HG02642 (cell line): ENCODE measurements around the gene TUFT1.
"Not testable (repeated sequence)": the region's sequence is repeated elsewhere in the genome, so short reads cannot be mapped to it uniquely, and the experiment has no call there.

Experiments used
- ATAC-seq: cut with Tn5 transposase; IDR thresholded peaks from one replicate; pipeline ENCODE4 v1.9.1; 2021; ENCODE audit warnings: mild to moderate bottlenecking; ENCODE audit not compliant: unreplicated experiment, poor library complexity

Gene TUFT1

DNA sequence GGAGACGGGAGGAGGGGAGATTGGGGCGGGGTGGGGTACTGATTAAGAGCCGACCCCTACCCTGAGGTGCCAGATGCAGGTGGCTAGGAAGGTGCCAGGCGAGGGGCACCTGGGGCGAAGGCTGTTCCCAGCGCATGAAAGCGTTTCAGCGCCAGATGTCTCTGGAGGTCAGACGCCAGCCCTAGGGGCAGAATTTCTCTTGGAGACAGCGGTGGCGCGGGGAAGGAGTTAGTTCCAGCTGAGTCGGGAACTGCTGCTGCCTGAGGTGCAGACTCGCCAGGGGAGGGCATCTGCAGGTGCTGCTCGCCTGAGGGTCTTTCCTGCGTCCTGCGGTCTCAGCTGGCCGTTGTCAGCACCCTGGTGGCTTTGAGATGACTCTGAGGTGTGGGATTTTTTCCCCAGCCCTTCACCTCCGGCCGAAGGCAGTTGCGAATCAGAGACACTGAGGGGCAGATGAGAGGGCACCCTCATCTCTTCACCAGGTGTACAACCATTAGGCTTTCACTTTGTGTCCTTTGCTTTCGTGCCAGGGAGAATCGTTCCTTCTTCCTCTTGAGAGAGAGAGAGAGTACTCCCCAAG lies 28.4 kb upstream of the TUFT1 start:
- peak; percentile 13 for ATAC-seq

- ATAC-seq, result no peak
These were observed 27.8 kb upstream of the TUFT1 start for GRCh38 chr1:151512326-151512725.

- ATAC-seq, result no peak
These were observed 27.1 kb upstream of the TUFT1 start for GRCh38 chr1:151512801-151513625.

- ATAC-seq, result no peak
These were observed 26.4 kb upstream of the TUFT1 start for GRCh38 chr1:151513626-151514121.

DNA sequence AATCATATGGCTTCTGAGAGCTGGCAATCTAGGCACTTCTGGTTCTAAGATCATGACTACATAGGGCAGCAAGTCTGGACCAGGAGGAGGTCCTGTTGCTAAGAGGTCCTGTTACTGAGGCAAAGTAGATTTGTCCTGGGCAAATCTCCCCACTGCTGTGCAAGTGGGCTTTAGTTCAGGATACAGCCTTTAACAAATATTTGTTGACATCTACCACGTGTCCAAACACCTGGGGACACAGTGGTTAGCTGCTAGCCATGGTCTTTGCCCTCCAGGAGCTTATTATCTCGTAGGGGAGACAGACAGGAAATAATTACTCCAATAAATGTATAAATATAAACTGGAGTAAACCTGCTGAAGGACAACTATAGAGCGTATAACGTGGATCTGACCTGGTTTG lies 25.7 kb upstream of the TUFT1 start:
- no peak for ATAC-seq

DNA sequence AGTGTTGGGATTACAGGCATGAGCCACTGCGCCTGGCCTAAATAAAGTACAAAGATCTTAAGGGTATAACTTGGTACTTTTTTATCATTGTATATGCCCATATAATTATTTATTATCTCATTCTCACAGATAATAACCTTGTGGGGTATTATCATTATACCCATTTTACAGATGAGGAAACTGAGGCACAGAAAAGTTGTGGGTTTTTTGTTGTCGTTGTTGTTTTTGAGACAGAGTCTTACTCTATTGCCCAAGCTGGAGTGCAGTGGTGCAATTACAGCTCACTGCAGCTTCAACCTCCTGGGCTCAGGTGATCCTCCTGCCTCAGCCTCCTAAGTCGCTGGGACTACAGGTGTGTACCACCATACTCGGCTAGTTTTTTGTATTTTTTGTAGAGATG lies 24.8 kb upstream of the TUFT1 start:
- no peak for ATAC-seq

- no peak for ATAC-seq
These were observed 24.0 kb upstream of the TUFT1 start for GRCh38 chr1:151516031-151516511.

DNA sequence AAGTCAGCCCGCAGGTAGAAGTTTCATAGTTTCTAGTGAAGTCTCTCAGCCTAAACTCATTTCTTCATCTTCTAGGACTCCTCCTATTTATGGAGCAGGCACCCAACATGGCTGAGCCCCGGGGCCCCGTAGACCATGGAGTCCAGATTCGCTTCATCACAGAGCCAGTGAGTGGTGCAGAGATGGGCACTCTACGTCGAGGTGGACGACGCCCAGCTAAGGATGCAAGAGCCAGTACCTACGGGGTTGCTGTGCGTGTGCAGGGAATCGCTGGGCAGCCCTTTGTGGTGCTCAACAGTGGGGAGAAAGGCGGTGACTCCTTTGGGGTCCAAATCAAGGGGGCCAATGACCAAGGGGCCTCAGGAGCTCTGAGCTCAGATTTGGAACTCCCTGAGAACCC lies 21.7 kb upstream of the TUFT1 start:
- no peak for ATAC-seq

- no peak for ATAC-seq
These were observed 21.2 kb upstream of the TUFT1 start for GRCh38 chr1:151518936-151519335.

GRCh38 chr1:151519667-151520066 lies 20.4 kb upstream of the TUFT1 start:
- no peak for ATAC-seq

- no peak for ATAC-seq
These were observed 19.8 kb upstream of the TUFT1 start for GRCh38 chr1:151520359-151520758.

GRCh38 chr1:151522427-151522826 lies 17.7 kb upstream of the TUFT1 start:
- not testable (repeated sequence) for ATAC-seq

DNA sequence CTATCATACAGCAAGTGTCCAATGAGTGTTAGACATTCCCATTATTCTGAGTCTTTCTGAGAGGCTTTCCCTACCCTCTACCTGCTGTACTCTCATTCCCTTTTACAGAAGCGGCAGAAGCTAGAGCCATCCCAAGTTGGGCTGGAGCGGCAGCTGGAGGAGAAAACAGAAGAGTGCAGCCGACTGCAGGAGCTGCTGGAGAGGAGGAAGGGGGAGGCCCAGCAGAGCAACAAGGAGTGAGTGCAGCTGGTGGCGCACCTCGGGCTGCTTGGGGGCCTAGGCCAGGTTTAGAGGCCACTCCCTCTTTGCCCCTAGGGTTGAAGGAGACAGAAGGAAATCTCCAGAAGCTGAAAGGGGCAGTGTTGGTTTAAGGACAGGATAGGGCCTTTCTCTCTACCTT lies 16.8 kb upstream of the TUFT1 start:
- no peak for ATAC-seq

DNA sequence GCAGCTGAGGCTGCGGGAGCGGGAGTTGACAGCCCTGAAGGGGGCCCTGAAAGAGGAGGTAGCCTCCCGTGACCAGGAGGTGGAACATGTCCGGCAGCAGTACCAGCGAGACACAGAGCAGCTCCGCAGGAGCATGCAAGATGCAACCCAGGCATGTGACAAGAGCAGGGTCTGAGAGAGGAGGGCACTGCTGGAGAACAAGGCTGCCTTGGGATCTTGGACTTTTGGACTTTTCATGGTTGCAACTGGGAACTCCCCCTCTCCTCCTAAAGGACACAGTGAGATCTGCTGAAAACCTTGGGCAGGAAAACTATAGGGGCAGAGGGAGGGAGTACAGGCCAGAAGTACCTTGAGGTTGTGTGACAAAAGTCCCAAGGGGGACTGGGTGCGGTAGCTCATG lies 15.4 kb upstream of the TUFT1 start:
- no peak for ATAC-seq

DNA sequence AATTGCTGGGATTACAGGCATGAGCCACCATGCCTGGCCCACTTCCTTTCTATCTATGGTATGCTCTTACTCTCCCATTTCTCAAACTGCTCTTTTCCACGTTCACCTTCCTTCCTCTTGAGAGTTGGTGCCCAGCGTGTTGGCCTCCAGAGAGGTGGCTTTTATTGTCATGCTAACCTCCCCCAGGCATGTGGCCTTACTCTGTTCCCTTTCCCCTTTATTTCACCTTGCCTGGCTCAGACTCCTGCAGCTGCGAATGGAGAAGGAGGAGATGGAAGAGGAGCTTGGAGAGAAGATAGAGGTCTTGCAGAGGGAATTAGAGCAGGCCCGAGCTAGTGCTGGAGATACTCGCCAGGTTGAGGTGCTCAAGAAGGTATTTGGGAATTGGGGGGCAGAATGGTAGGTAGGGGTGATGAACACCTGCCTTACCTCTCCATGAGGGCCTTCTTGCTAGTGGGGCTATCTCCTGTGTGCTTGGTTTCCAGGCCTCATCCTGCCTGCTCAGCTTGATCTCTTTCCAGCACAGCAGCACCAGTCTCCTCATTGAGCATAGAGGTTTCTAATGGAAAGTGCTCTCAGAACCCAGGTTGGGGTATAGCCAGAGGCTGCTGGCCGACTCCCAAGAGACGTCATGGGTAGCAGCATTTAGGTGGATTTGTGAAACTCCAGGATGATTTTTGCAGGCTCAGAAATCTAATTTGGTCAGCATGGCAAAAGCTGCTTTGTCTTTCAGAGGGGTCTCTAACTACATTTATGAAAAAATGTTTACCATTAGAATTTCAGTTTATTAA lies 13.2 kb upstream of the TUFT1 start:
- ATAC-seq, result no peak

GRCh38 chr1:151529211-151529702 lies 10.9 kb upstream of the TUFT1 start:
- no peak for ATAC-seq

DNA sequence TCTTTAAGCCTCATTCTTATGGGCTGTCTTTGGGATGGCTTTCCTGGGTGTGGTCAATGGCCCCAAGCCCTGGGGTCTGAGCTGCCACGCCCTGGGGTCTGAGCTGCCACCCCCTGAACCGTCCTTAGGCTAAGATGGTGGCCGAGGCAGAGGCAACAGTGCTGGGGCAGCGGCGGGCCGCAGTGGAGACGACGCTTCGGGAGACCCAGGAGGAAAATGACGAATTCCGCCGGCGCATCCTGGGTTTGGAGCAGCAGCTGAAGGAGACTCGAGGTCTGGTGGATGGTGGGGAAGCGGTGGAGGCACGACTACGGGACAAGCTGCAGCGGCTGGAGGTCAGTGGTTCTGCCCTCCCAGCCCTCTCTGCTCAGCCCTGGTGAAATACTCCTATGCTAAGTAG lies 10.3 kb upstream of the TUFT1 start:
- no peak for ATAC-seq

- ATAC-seq, result no peak
These were observed 9.6 kb upstream of the TUFT1 start for GRCh38 chr1:151530461-151530860.

GRCh38 chr1:151533870-151534269 lies 6.2 kb upstream of the TUFT1 start:
- no peak for ATAC-seq

DNA sequence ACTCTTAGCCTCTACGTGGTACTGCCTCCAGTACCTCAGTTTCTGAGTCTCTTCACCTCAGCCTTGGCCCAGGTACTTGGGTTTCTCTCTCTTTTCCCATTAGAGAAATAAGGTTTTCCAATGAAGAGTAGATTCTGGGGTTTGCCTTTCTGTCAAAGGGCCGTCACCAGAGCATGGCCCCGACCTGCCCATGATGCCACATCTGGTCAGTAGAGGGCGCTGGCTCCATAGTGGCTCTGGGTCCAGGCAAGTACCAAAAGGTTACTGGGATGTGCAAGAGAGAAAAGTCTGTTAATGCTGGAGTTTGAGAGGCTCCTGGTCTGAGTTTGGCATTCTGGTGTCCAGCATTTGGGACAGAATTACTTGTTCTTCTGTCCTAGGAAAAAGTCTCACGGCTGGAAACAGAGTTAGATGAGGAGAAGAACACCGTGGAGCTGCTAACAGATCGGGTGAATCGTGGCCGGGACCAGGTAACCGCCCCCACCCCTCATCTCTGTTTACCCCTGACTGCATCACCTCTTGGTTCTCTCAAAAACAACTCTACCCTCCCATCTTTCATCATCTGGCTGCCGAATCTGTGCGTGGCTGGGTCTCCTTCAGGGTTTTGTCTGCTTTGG lies 5.3 kb upstream of the TUFT1 start:
- ATAC-seq, result no peak
